A549 (cell line): ENCODE data around the gene GAD2. TPM values are rescaled to one million over a fixed set of nuclear protein-coding genes. Genes with fewer than 3 reads are reported as not detected.
A peak's percentile ranks its signal among the peaks of the same experiment; 100 is the strongest.
"Not testable (repeated sequence)": the region's sequence is repeated elsewhere in the genome, so short reads cannot be mapped to it uniquely, and the experiment has no call there.

Experiments
- ATAC-seq, 2 experiments: fragments of 200-7000 bp in 1 of 2; fragments of >200 bp in 1 of 2; cut with Nextera tagmentation in 1 of 2; cut with Tn5 transposase in 1 of 2; 3 replicates each; pipeline versions ENCODE4 v1.8.0 to v1.9.1; 2018 to 2020; ENCODE audit warnings: mild to moderate bottlenecking in 1 of 2, moderate library complexity in 1 of 2
- CTCF ChIA-PET: fragments of 300-600 bp; sonication (Branson Sonifier 250); formaldehyde crosslinking; extraction: SDS; loops from one replicate; lab custom pipeline; 2021; ENCODE audit warnings: antibody characterized with exemption, inconsistent platforms; lab: Yijun Ruan, JAX
- POLR2A ChIA-PET: fragments of 350-600 bp; formaldehyde crosslinking; extraction: SDS; loops from one replicate; lab custom pipeline; 2021; ENCODE audit warnings: antibody characterized with exemption, inconsistent platforms; lab: Yijun Ruan, JAX
- DNase-seq, 2 experiments: peaks; one replicate each; pipeline versions ENCODE4 v3.0.0 to v3.0.0-alpha.2; 2011 to 2016; ENCODE audit warnings: low read depth in 1 of 2, low spot score in 1 of 2
- FAIRE-seq: peaks from 2 replicates; lab custom pipeline; 2011; peaks lifted over from hg19 to GRCh38; lab: Jason Lieb, UNC
- H3K27ac ChIP-seq, 2 experiments: fragments of >200 bp; sonication (Bioruptor Twin); formaldehyde crosslinking; 3 replicates each; pipeline ENCODE4 v1.5.1; 2016 to 2017
- H3K4me1 ChIP-seq: fragments of >200 bp; sonication (Bioruptor Twin); formaldehyde crosslinking; 3 replicates; pipeline ENCODE4 v1.6.1; 2016
- H3K4me2 ChIP-seq: fragments of >200 bp; sonication (Bioruptor Twin); formaldehyde crosslinking; 3 replicates; pipeline ENCODE4 v1.6.1; 2016
- H3K4me3 ChIP-seq: fragments of >200 bp; sonication (Bioruptor Twin); formaldehyde crosslinking; 3 replicates; pipeline ENCODE4 v1.5.1; 2016
- H3K9me3 ChIP-seq: fragments of >200 bp; sonication (Bioruptor Twin); formaldehyde crosslinking; 3 replicates; pipeline ENCODE4 v1.6.1; 2016
- CBX2 ChIP-seq: fragments of 200-600 bp; sonication (generic); IDR thresholded peaks from 2 replicates; pipeline ENCODE4 v1.6.1; 2016; ENCODE audit warnings: low read depth, mild to moderate bottlenecking, borderline replicate concordance
- CEBPB ChIP-seq, 2 experiments: fragments of >200 bp in 1 of 2; sonication (Bioruptor Twin) in 1 of 2; formaldehyde crosslinking in 1 of 2; IDR thresholded peaks; 2 replicates each; pipeline ENCODE4 v1.6.1; 2012 to 2016
- CTCF ChIP-seq: fragments of >200 bp; sonication (Bioruptor Twin); formaldehyde crosslinking; IDR thresholded peaks from 3 replicates; pipeline ENCODE4 v1.5.1; 2016
- EHF ChIP-seq: fragments of 250-450 bp; sonication (Bioruptor Pico); IDR thresholded peaks from 2 replicates; pipeline ENCODE4 v1.5.0; 2020; ENCODE audit warnings: mild to moderate bottlenecking
- EHMT2 ChIP-seq: fragments of 200-600 bp; sonication (generic); IDR thresholded peaks from 2 replicates; pipeline ENCODE4 v1.6.1; 2016; ENCODE audit warnings: antibody characterized with exemption, low read depth, mild to moderate bottlenecking, moderate library complexity
- EP300 ChIP-seq, 2 experiments: fragments of >200 bp; sonication (Bioruptor Twin); formaldehyde crosslinking; IDR thresholded peaks; 2 replicates in 1 of 2; 3 replicates in 1 of 2; pipeline ENCODE4 v1.6.1; 2016 to 2017
- FOXS1 ChIP-seq: fragments of 250-450 bp; sonication (Bioruptor Pico); IDR thresholded peaks from 2 replicates; pipeline ENCODE4 v1.5.0; 2020; ENCODE audit warnings: mild to moderate bottlenecking, moderate library complexity
- GATA3 ChIP-seq: IDR thresholded peaks from 2 replicates; pipeline ENCODE4 v1.6.1; 2012; ENCODE audit warnings: borderline replicate concordance
- HEYL ChIP-seq: fragments of 250-450 bp; sonication (Bioruptor Pico); IDR thresholded peaks from 2 replicates; pipeline ENCODE4 v1.8.0; 2021; ENCODE audit warnings: mild to moderate bottlenecking, moderate library complexity
- HOXB13 ChIP-seq: fragments of 250-450 bp; sonication (Bioruptor Pico); IDR thresholded peaks from 2 replicates; pipeline ENCODE4 v1.5.0; 2020; ENCODE audit warnings: low read depth, mild to moderate bottlenecking, moderate library complexity
- KDM1A ChIP-seq: fragments of 200-600 bp; sonication (generic); IDR thresholded peaks from 2 replicates; pipeline ENCODE4 v1.6.1; 2016; ENCODE audit warnings: low read depth, mild to moderate bottlenecking
- MAFK ChIP-seq: fragments of 450-650 bp; IDR thresholded peaks from 2 replicates; pipeline ENCODE4 v1.6.1; 2014; ENCODE audit not compliant: partially characterized antibody
- MAZ ChIP-seq: fragments of 150-350 bp; IDR thresholded peaks from 2 replicates; pipeline ENCODE4 v1.6.1; 2014; ENCODE audit warnings: antibody characterized with exemption, low read depth, low read length, borderline replicate concordance
- MYC ChIP-seq: IDR thresholded peaks from 2 replicates; pipeline ENCODE4 v1.6.1; 2012; ENCODE audit warnings: mild to moderate bottlenecking, inconsistent platforms, low read length, improper control_type of control experiment, borderline replicate concordance
- POLR2A ChIP-seq: IDR thresholded peaks from 2 replicates; pipeline ENCODE4 v1.6.1; 2012; ENCODE audit warnings: mild to moderate bottlenecking, low read length
- RAD21 ChIP-seq, 2 experiments: fragments of >200 bp in 1 of 2; sonication (Bioruptor Twin) in 1 of 2; formaldehyde crosslinking in 1 of 2; IDR thresholded peaks in 1 of 2; conservative IDR thresholded peaks in 1 of 2; 2 replicates in 1 of 2; 3 replicates in 1 of 2; pipeline ENCODE4 v1.6.1; 2012 to 2018; ENCODE audit warnings: inconsistent platforms in 1 of 2
- REST ChIP-seq: fragments of 200-600 bp; sonication (generic); IDR thresholded peaks from 2 replicates; pipeline ENCODE4 v1.6.1; 2016; ENCODE audit warnings: antibody characterized with exemption, mild to moderate bottlenecking, moderate library complexity
- SMC3 ChIP-seq: fragments of >200 bp; sonication (Bioruptor Twin); formaldehyde crosslinking; IDR thresholded peaks from 3 replicates; pipeline ENCODE4 v1.6.1; 2018; ENCODE audit warnings: inconsistent platforms
- WGBS: methylation state at CpG from one replicate; pipeline ENCODE4 v1.1.6; 2017; ENCODE audit errors: missing lambda C conversion rate; 5-methylcytosine and 5-hydroxymethylcytosine counted together
- polyA plus RNA-seq, 4 experiments: library from polyadenylated mRNA; depleted of rRNA in 3 of 4; stranded (reverse); fragments of >200 nt; fragmentation: RNase III in 1 of 4; extraction: RNeasy Plus Mini Kit Qiagen cat#74134 plus additional on column Dnase treatment in 1 of 4; gene quantifications; 2 replicates in 3 of 4; 3 replicates in 1 of 4; pipeline ENCODE4 v1.2.3, GENCODE V29; 2011 to 2017

GAD2 gene
- polyA plus RNA-seq, 2 of the 4 experiments (the other 2 are of a cell fraction): not detected

- ATAC-seq (no peak), DNase-seq (no peak), FAIRE-seq (no peak)
- Histone ChIP-seq H3K4me3 (no peak overlapping the region), H3K9me3 (peaks cover 18% of the 10 kb centered on the region; the same call in 1 of the 3 replicates), H3K4me2 (no peak overlapping the region), H3K27ac (peak overlapping the region in 1 of 2 experiments; percentile 89; a peak in 3 of 6 replicates), H3K4me1 (peaks cover 5% of the 10 kb centered on the region; the same call in 1 of the 3 replicates)
- ChIA-PET POLR2A (no interaction called here), CTCF (interaction anchor here (0.6 to 11.9 kb wide), 2 partner anchors 63 to 219 kb away, joined by 3 to 158 read pairs; no protein-coding TSS in a partner anchor)
- TF ChIP-seq CTCF: no peak
- 60% methylated on average over 2 of the region's 2 CpGs for WGBS
Observed at GRCh38 chr10:26336979-26337378, 120.4 kb downstream of the GAD2 start.

- no peak for ATAC-seq
- TF ChIP-seq CEBPB (IDR thresholded peaks at IDR 0.05) (no peak), MAFK (no peak), MYC (no peak), MAZ (no peak), REST (no peak), POLR2A (no peak), GATA3 (no peak), EHMT2 (no peak), FOXS1 (CRISPR knock-in tag) (no peak), HEYL (CRISPR knock-in tag) (no peak), RAD21 (conservative IDR thresholded peaks at IDR 0.05 in 1 of 2, IDR thresholded peaks at IDR 0.05 in 1 of 2) (no peak), HOXB13 (CRISPR knock-in tag) (no peak), SMC3 (no peak), EHF (CRISPR knock-in tag) (no peak), CBX2 (no peak), KDM1A (no peak), EP300 (IDR thresholded peaks at IDR 0.05) (no peak)
- Histone ChIP-seq H3K9me3 (0 out of 3 replicates have a peak, but pooled peaks cover 5% of the 10 kb centered on the region), H3K27ac (peak overlapping the region in 1 of 2 experiments; percentile 41; a peak in 2 of 6 replicates), H3K4me2 (no peak overlapping the region), H3K4me3 (no peak overlapping the region), H3K4me1 (no peaks in the 10 kb centered on the region)
- ChIA-PET CTCF (interaction anchor here (1.2 to 11.9 kb wide), 2 partner anchors 46 to 214 kb away, joined by 3 to 158 read pairs; no protein-coding TSS in a partner anchor), POLR2A (no interaction called here)
- DNase-seq: no peak
- FAIRE-seq: no peak
Observed at GRCh38 chr10:26341701-26342100, 125.1 kb downstream of the GAD2 start.

- DNase-seq, H3K4me2 ChIP-seq, H3K9me3 ChIP-seq, FAIRE-seq, POLR2A ChIA-PET, H3K4me1 ChIP-seq, H3K4me3 ChIP-seq, ATAC-seq: not testable (repeated sequence)
- 0 out of 6 replicates have a peak overlapping the region, but pooled peaks of 1 of the 2 experiments have one; percentile 16 for H3K27ac ChIP-seq
- CTCF ChIA-PET: interaction anchor here (1.0 to 2.1 kb wide), 3 partner anchors 13 to 636 kb away, joined by 3 to 7 read pairs (median 4); no protein-coding TSS in a partner anchor
- WGBS: 46% methylated on average over 9 of the region's 9 CpGs
Observed at GRCh38 chr10:26348821-26349417, 132.3 kb downstream of the GAD2 start.

Other genes starting within 250 kb of the GAD2 start
- gene APBB1IP, start 221.6 kb downstream of the GAD2 start, polyA plus RNA-seq (2011; rRNA removed): 0.96 and 1.2 TPM in 2 replicates
- gene APBB1IP, start 221.6 kb downstream of the GAD2 start, polyA plus RNA-seq (2017; fragmentation: RNase III; extraction: RNeasy Plus Mini Kit Qiagen cat#74134 plus additional on column Dnase treatment): 6.6 to 9.2 TPM (median 7.5 TPM) in 3 replicates